Hepatocyte (in vitro differentiated cells): ENCODE results near the gene BATF3. TPM values are rescaled to one million over a fixed set of nuclear protein-coding genes. Genes with fewer than 3 reads are reported as not detected.

Experiments
- DNase-seq: peaks from one replicate; pipeline ENCODE4 v3.0.0-alpha.2; 2016; ENCODE audit warnings: low spot score
- H2AFZ ChIP-seq: fragments of 200-600 bp; sonication (generic); 2 replicates; pipeline ENCODE4 v1.6.0; 2016; ENCODE audit warnings: antibody characterized with exemption, mild to moderate bottlenecking
- H3K27ac ChIP-seq: fragments of 200-600 bp; sonication (generic); 2 replicates; pipeline ENCODE4 v1.5.1; 2016; ENCODE audit warnings: mild to moderate bottlenecking
- H3K27me3 ChIP-seq: fragments of 200-600 bp; sonication (generic); 2 replicates; pipeline ENCODE4 v1.6.1; 2016
- H3K36me3 ChIP-seq: fragments of 200-600 bp; sonication (generic); replicated peaks from 2 replicates; pipeline ENCODE4 v1.5.1; 2016; ENCODE audit warnings: low read depth; ENCODE audit not compliant: insufficient read depth
- H3K4me1 ChIP-seq: fragments of 200-600 bp; sonication (generic); 2 replicates; pipeline ENCODE4 v1.5.1; 2016; ENCODE audit warnings: mild to moderate bottlenecking, moderate library complexity; ENCODE audit not compliant: insufficient read depth
- H3K4me2 ChIP-seq: fragments of 200-600 bp; sonication (generic); 2 replicates; pipeline ENCODE4 v1.6.0; 2016
- H3K4me3 ChIP-seq: fragments of 200-600 bp; sonication (generic); 2 replicates; pipeline ENCODE4 v1.5.1; 2016; ENCODE audit warnings: mild to moderate bottlenecking
- H3K79me2 ChIP-seq: fragments of 200-600 bp; sonication (generic); 2 replicates; pipeline ENCODE4 v1.6.0; 2017; ENCODE audit warnings: mild to moderate bottlenecking
- H3K9me2 ChIP-seq: fragments of 200-600 bp; sonication (generic); replicated peaks from 2 replicates; pipeline ENCODE4 v1.6.0; 2017; ENCODE audit warnings: mild to moderate bottlenecking; ENCODE audit not compliant: insufficient read depth
- H3K9me3 ChIP-seq: fragments of 200-600 bp; sonication (generic); 2 replicates; pipeline ENCODE4 v1.5.1; 2016; ENCODE audit warnings: low read depth, mild to moderate bottlenecking
- H4K20me1 ChIP-seq: fragments of 200-600 bp; sonication (generic); 2 replicates; pipeline ENCODE4 v1.6.0; 2016; ENCODE audit warnings: mild to moderate bottlenecking; ENCODE audit not compliant: insufficient read depth, poor library complexity, severe bottlenecking
- CTCF ChIP-seq: fragments of 200-600 bp; sonication (generic); IDR thresholded peaks from 2 replicates; pipeline ENCODE4 v1.5.1; 2016; ENCODE audit warnings: antibody characterized with exemption, mild to moderate bottlenecking; ENCODE audit not compliant: poor library complexity
- EZH2 ChIP-seq: fragments of 200-600 bp; sonication (generic); IDR thresholded peaks from 2 replicates; pipeline ENCODE4 v1.6.1; 2016; ENCODE audit warnings: antibody characterized with exemption, mild to moderate bottlenecking, borderline replicate concordance
- EZH2phosphoT487 ChIP-seq: fragments of 200-600 bp; sonication (generic); IDR thresholded peaks from one replicate; pipeline ENCODE4 v1.6.1; 2018; ENCODE audit warnings: antibody characterized with exemption, mild to moderate bottlenecking, low read depth, moderate library complexity; ENCODE audit not compliant: unreplicated experiment, severe bottlenecking
- WGBS: methylation state at CpG from one replicate; pipeline ENCODE4 v1.1.6; 2016; ENCODE audit warnings: low lambda C conversion rate; ENCODE audit errors: missing lambda C conversion rate; 5-methylcytosine and 5-hydroxymethylcytosine counted together
- polyA plus RNA-seq: library from polyadenylated mRNA; unstranded; fragments of >200 nt; fragmentation: Nextera tagmentation; extraction: Ambion mirVana; gene quantifications from 2 replicates; pipeline ENCODE4 v1.2.1, GENCODE V29; 2016
- total RNA-seq: library from RNA; depleted of rRNA; stranded (reverse); fragments of >200 nt; gene quantifications from 2 replicates; pipeline ENCODE4 v1.2.3, GENCODE V29; 2014

BATF3 gene
- total and polyA plus RNA-seq, 2 experiments from 2014 or later, result 3.5 TPM; not detected in 1

- Histone ChIP-seq H3K79me2 (no peaks in the 10 kb centered on the region), H3K9me3 (no peaks in the 10 kb centered on the region), H3K9me2 (no peaks in the 10 kb centered on the region), H2AFZ (no peak overlapping the region), H3K4me2 (no peak overlapping the region), H3K4me3 (no peak overlapping the region), H4K20me1 (no peaks in the 10 kb centered on the region), H3K36me3 (no peaks in the 10 kb centered on the region), H3K27ac (no peak overlapping the region), H3K4me1 (peaks cover 17% of the 10 kb centered on the region), H3K27me3 (no peaks in the 10 kb centered on the region)
- 72% methylated on average over 2 of the region's 2 CpGs for WGBS
- TF ChIP-seq CTCF (no peak), EZH2 (no peak), EZH2phosphoT487 (no peak)
- DNase-seq, result no peak
Observed at GRCh38 chr1:212649020-212649419, 50.6 kb downstream of the BATF3 start.

- H2AFZ ChIP-seq, result no peak overlapping the region
- H3K27me3 ChIP-seq, result no peaks in the 10 kb centered on the region
- H4K20me1 ChIP-seq, result no peaks in the 10 kb centered on the region
- H3K4me1 ChIP-seq, result peaks cover 17% of the 10 kb centered on the region
- no peak overlapping the region for H3K4me3 ChIP-seq
- no peaks in the 10 kb centered on the region for H3K79me2 ChIP-seq
- DNase-seq, result no peak
- H3K4me2 ChIP-seq, result no peak overlapping the region
- WGBS, result 88% methylated on average over 3 of the region's 3 CpGs
- H3K9me2 ChIP-seq, result no peaks in the 10 kb centered on the region
- TF ChIP-seq EZH2, result no peak
- no peak for TF ChIP-seq CTCF
- TF ChIP-seq EZH2phosphoT487, result no peak
- H3K27ac ChIP-seq, result no peak overlapping the region
- no peaks in the 10 kb centered on the region for H3K36me3 ChIP-seq
- H3K9me3 ChIP-seq, result no peaks in the 10 kb centered on the region
Observed at GRCh38 chr1:212648431-212648830, 51.2 kb downstream of the BATF3 start.

GRCh38 chr1:212647004-212647403, 52.6 kb downstream of the BATF3 start:
- DNase-seq, result no peak
- Histone ChIP-seq H3K36me3 (no peaks in the 10 kb centered on the region), H3K4me3 (no peak overlapping the region), H3K4me1 (peaks cover 17% of the 10 kb centered on the region), H3K9me2 (no peaks in the 10 kb centered on the region), H3K9me3 (no peaks in the 10 kb centered on the region), H2AFZ (no peak overlapping the region), H3K4me2 (no peak overlapping the region), H4K20me1 (no peaks in the 10 kb centered on the region), H3K79me2 (no peaks in the 10 kb centered on the region), H3K27ac (no peak overlapping the region), H3K27me3 (no peaks in the 10 kb centered on the region)
- TF ChIP-seq CTCF, result no peak
- TF ChIP-seq EZH2phosphoT487, result no peak
- no peak for TF ChIP-seq EZH2
- WGBS, result 95% methylated on average over 11 of the region's 11 CpGs

DNA sequence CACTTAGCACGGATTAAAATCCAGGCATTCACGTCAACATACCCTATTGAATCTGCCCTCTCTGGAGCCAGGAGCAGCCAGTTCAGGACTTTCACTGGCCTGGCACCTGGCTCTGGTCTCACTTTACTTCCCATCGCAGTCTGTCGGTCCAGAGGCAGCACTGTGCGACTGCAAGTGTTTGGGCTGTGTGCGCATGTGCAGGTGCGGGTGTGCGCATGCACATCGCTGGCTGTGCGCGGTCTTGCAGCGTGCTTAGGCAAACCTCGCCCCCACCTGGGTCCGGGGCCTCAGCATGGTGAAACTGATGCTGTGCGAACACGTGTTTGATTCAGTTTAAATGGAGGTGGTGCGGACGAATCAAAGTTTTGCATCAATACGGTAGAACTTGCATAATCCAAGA, 53.1 kb downstream of the BATF3 start:
- H3K79me2 ChIP-seq, result no peaks in the 10 kb centered on the region
- H2AFZ ChIP-seq, result no peak overlapping the region
- H3K4me2 ChIP-seq, result no peak overlapping the region
- no peak overlapping the region for H3K27ac ChIP-seq
- TF ChIP-seq EZH2, result no peak
- TF ChIP-seq CTCF, result no peak
- no peak for TF ChIP-seq EZH2phosphoT487
- H3K36me3 ChIP-seq, result no peaks in the 10 kb centered on the region
- H3K9me3 ChIP-seq, result no peaks in the 10 kb centered on the region
- H4K20me1 ChIP-seq, result no peaks in the 10 kb centered on the region
- 97% methylated on average over 19 of the region's 19 CpGs for WGBS
- H3K4me1 ChIP-seq, result peaks cover 17% of the 10 kb centered on the region
- H3K9me2 ChIP-seq, result no peaks in the 10 kb centered on the region
- no peak overlapping the region for H3K4me3 ChIP-seq
- no peak for DNase-seq
- no peaks in the 10 kb centered on the region for H3K27me3 ChIP-seq
